ENCODE data around the gene C19orf67.

DNA sequence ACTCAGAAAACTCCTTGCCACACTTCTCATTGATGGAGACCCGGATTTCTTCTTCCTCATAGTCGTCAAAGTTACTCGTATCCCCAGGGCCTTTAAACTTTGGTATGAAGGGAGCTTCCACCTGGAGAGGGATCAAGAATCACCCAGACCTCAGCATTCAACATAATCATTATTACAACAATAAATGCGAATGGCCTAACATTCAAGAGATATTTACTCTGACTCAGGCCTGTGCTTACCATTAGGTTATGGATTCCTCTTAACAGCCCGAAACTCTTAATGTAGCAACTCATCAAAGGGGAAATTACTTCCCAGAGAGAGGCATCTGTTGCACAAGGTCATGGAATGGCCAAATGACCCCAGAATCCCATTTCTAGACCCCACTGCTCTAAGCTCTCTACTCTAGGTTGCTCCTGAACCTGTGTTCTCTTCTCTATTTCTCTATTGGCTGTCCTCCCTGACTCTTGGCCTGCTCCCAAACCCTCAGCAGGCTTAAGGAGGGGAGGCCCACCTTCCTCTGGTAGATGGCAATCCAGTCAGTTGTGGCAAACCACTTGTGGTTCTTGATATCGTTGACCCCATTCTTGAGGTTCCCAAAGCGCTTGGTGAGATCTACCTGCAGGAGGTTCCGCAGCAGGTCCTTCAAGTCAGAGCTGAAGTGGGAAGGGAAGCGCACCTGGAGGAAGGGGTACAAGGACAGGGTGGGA is 7.7 kb upstream of the C19orf67 start:
- TF ChIP-seq, protein P1, sequence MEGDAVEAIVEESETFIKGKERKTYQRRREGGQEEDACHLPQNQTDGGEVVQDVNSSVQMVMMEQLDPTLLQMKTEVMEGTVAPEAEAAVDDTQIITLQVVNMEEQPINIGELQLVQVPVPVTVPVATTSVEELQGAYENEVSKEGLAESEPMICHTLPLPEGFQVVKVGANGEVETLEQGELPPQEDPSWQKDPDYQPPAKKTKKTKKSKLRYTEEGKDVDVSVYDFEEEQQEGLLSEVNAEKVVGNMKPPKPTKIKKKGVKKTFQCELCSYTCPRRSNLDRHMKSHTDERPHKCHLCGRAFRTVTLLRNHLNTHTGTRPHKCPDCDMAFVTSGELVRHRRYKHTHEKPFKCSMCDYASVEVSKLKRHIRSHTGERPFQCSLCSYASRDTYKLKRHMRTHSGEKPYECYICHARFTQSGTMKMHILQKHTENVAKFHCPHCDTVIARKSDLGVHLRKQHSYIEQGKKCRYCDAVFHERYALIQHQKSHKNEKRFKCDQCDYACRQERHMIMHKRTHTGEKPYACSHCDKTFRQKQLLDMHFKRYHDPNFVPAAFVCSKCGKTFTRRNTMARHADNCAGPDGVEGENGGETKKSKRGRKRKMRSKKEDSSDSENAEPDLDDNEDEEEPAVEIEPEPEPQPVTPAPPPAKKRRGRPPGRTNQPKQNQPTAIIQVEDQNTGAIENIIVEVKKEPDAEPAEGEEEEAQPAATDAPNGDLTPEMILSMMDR (IDR thresholded peaks at IDR 0.05 in 8 of 11, conservative IDR thresholded peaks at IDR 0.05 in 3 of 11) = no peak
- TF ChIP-seq POLR2A (IDR thresholded peaks at IDR 0.05) = no peak
- peak in 2 of 3 donors; percentile 21 to 25 for TF ChIP-seq POLR2AphosphoS5 (IDR thresholded peaks at IDR 0.05)

All from spleen (tissue), 7 donors.